Neural progenitor cell (in vitro differentiated cells): ENCODE measurements around the gene RASGRP2. TPM values are rescaled to one million over a fixed set of nuclear protein-coding genes. Genes with fewer than 3 reads are reported as not detected.
A peak's percentile ranks its signal among the peaks of the same experiment; 100 is the strongest.

Experiments
- DNase-seq: peaks from one replicate; pipeline ENCODE4 v3.0.0-alpha.2; 2016; ENCODE audit warnings: low spot score
- H2AFZ ChIP-seq: fragments of 200-600 bp; sonication (generic); replicated peaks from 2 replicates; pipeline ENCODE4 v1.6.1; 2016; ENCODE audit warnings: antibody characterized with exemption
- H3F3A ChIP-seq: fragments of 200-600 bp; sonication (generic); 2 replicates; pipeline ENCODE4 v1.6.1; 2016; ENCODE audit warnings: antibody characterized with exemption, low read depth
- H3K27ac ChIP-seq: fragments of 200-600 bp; sonication (generic); 2 replicates; pipeline ENCODE4 v1.5.1; 2016; ENCODE audit warnings: mild to moderate bottlenecking
- H3K27me3 ChIP-seq: fragments of 200-600 bp; sonication (generic); 2 replicates; pipeline ENCODE4 v1.6.1; 2016; ENCODE audit warnings: mild to moderate bottlenecking, moderate library complexity
- H3K36me3 ChIP-seq: fragments of 200-600 bp; sonication (generic); 2 replicates; pipeline ENCODE4 v1.5.1; 2016
- H3K4me1 ChIP-seq: fragments of 200-600 bp; sonication (generic); 2 replicates; pipeline ENCODE4 v1.6.1; 2016; ENCODE audit warnings: mixed run types
- H3K4me2 ChIP-seq: fragments of 200-600 bp; sonication (generic); 2 replicates; pipeline ENCODE4 v1.6.1; 2016
- H3K4me3 ChIP-seq: fragments of 200-600 bp; sonication (generic); 2 replicates; pipeline ENCODE4 v1.5.1; 2016
- H3K79me2 ChIP-seq: fragments of 200-600 bp; sonication (generic); 2 replicates; pipeline ENCODE4 v1.6.1; 2016; ENCODE audit warnings: low read depth
- H3K9ac ChIP-seq: fragments of 200-600 bp; sonication (generic); 2 replicates; pipeline ENCODE4 v1.6.1; 2016
- H3K9me3 ChIP-seq: fragments of 200-600 bp; sonication (generic); 2 replicates; pipeline ENCODE4 v1.5.1; 2016; ENCODE audit warnings: low read depth
- H4K20me1 ChIP-seq: fragments of 200-600 bp; sonication (generic); 2 replicates; pipeline ENCODE4 v1.6.1; 2016; ENCODE audit warnings: low read depth
- H3K27ac Mint-ChIP-seq: 3 replicates; pipeline ENCODE4 v1.8.0; 2021; ENCODE audit warnings: mixed read lengths
- H3K27me3 Mint-ChIP-seq: 2 replicates; pipeline ENCODE4 v1.8.0; 2022; ENCODE audit warnings: low read depth, mild to moderate bottlenecking, inconsistent platforms, moderate library complexity, mixed read lengths; ENCODE audit not compliant: insufficient read depth
- H3K36me3 Mint-ChIP-seq: 3 replicates; pipeline ENCODE4 v1.8.0; 2021; ENCODE audit warnings: mixed read lengths
- H3K4me1 Mint-ChIP-seq: 3 replicates; pipeline ENCODE4 v1.8.0; 2021; ENCODE audit warnings: mixed read lengths
- H3K4me3 Mint-ChIP-seq: 3 replicates; pipeline ENCODE4 v1.8.0; 2021; ENCODE audit warnings: mild to moderate bottlenecking, moderate library complexity, mixed read lengths
- H3K9me3 Mint-ChIP-seq: 3 replicates; pipeline ENCODE4 v1.8.0; 2020; ENCODE audit warnings: mixed read lengths
- EZH2 ChIP-seq: fragments of 200-600 bp; sonication (generic); IDR thresholded peaks from 2 replicates; pipeline ENCODE4 v1.6.1; 2017; ENCODE audit warnings: antibody characterized with exemption, mild to moderate bottlenecking, moderate library complexity
- EZH2phosphoT487 ChIP-seq: fragments of 200-600 bp; sonication (generic); IDR thresholded peaks from 2 replicates; pipeline ENCODE4 v1.6.1; 2017; ENCODE audit warnings: antibody characterized with exemption
- total RNA-seq: library from RNA; depleted of rRNA; stranded (reverse); fragments of >200 nt; gene quantifications from 2 replicates; pipeline ENCODE4 v1.2.3, GENCODE V29; 2015; ENCODE audit warnings: low replicate concordance
- TF ChIP-seq, protein P1 (sequence below): fragments of 200-600 bp; sonication (generic); IDR thresholded peaks from 2 replicates; pipeline ENCODE4 v1.5.1; 2017; ENCODE audit warnings: antibody characterized with exemption, mild to moderate bottlenecking

Gene RASGRP2
- total RNA-seq, 1 donor from 2014 or later, result 0.06 TPM

DNA sequence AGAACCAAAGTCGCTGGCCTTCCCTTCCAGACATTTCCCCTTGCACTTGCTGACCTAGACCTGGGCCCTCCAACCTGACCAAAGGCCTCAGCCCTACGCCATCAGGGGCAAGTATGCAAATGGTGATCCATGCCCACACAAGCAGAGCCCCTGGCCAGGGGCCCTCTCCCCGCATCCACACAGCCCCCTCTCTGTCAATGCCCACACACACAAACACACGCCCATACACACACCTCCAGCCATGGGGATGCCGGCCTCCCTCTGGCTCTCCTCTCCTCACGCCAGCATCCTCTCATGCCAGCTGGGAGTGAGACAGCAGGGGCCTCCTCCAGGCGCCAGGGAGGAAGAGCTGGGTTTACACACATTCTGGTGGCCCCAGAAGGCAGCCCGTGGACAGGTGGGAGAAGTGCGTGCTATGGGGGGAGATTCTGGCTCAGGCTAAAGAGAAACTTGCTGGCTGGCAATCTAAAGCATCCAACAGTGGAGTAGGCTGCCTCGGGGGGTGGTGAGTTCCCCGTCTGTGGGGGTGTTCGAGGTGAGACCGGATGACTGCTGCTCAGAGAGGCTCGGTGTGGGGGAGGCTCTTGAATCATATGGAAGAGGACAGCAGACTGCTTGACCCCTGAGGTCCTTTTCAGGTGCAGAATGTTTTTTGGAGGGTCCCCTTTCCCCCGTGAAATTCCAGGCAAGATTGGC lies 25.7 kb downstream of the RASGRP2 start:
- Histone ChIP-seq H3K79me2 (no peaks in the 10 kb centered on the region), H3K27me3 (peaks cover 99% of the 10 kb centered on the region), H4K20me1 (peaks cover 23% of the 10 kb centered on the region), H3K4me1 (no peaks in the 10 kb centered on the region), H3K36me3 (no peaks in the 10 kb centered on the region), H3K4me3 (no peak overlapping the region), H3K9me3 (no peaks in the 10 kb centered on the region), H3F3A (peaks cover 16% of the 10 kb centered on the region), H2AFZ (no peak overlapping the region), H3K4me2 (no peak overlapping the region), H3K27ac (no peak overlapping the region), H3K9ac (no peak overlapping the region)
- no peaks in the 10 kb centered on the region for H3K36me3 Mint-ChIP-seq
- no peaks in the 10 kb centered on the region for H3K9me3 Mint-ChIP-seq
- H3K4me3 Mint-ChIP-seq, result no peak overlapping the region
- no peak overlapping the region for H3K27ac Mint-ChIP-seq
- H3K4me1 Mint-ChIP-seq, result peaks cover 40% of the 10 kb centered on the region
- H3K27me3 Mint-ChIP-seq, result peaks cover 43% of the 10 kb centered on the region
- no peak for DNase-seq
- TF ChIP-seq EZH2, result no peak
- no peak for TF ChIP-seq EZH2phosphoT487
- TF ChIP-seq, protein P1, sequence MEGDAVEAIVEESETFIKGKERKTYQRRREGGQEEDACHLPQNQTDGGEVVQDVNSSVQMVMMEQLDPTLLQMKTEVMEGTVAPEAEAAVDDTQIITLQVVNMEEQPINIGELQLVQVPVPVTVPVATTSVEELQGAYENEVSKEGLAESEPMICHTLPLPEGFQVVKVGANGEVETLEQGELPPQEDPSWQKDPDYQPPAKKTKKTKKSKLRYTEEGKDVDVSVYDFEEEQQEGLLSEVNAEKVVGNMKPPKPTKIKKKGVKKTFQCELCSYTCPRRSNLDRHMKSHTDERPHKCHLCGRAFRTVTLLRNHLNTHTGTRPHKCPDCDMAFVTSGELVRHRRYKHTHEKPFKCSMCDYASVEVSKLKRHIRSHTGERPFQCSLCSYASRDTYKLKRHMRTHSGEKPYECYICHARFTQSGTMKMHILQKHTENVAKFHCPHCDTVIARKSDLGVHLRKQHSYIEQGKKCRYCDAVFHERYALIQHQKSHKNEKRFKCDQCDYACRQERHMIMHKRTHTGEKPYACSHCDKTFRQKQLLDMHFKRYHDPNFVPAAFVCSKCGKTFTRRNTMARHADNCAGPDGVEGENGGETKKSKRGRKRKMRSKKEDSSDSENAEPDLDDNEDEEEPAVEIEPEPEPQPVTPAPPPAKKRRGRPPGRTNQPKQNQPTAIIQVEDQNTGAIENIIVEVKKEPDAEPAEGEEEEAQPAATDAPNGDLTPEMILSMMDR, result no peak

DNA sequence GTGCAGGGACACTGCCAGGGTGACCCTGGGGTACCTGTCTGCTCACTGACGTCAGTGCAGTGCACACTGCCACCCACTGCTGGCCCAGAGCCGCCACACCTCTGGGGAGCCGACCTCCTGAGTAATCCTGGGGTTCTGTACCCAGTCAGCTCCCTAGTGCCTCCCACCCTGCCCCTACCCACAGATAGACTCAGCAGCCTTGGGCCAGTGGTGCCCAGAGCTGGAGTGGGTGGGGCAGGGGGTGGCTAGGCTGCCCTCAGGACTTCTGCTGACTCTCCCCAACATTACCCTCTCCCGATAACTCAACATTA lies 26.7 kb downstream of the RASGRP2 start:
- peaks cover 43% of the 10 kb centered on the region for H3K27me3 Mint-ChIP-seq

DNA sequence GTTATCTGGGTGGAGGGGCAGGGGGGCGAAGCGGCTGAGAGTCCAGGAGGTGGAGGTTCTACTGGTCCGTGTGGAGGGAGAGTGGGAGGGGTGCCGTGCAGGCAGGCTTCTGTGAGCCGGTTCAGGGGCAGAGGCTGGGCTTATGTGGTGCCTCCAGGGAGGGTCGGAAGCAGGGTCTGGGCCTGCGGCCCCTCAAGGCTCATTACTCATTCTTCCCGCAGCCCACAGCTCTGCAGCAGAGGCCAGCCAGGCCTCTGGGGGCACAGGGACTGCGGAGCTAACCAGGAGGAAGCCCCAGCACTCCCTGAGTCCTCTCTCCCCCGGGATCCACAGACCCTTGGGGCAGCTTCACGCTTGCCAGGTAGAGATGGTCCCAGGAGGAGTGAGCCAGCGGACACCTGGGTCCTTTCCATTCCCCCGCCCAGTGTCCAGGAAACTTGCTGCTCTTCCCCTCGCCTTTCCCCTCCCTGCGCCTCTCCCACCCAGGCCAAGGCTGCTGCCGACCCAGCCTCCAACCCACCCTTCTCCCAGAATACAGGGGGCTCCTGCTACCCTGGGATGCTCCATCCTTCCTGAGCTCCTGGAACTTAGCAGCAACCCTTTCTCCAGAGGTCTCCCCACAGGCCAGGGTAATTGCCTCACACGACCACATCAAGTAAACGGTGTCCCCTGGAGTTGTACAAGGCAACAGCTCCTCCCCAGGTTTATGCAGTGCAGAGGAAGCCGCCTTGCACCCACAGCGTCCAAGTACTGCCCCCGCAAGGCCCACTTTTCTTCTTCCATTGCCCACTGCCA lies 27.3 kb downstream of the RASGRP2 start:
- DNase-seq, result no peak
- H3K9me3 Mint-ChIP-seq, result no peaks in the 10 kb centered on the region
- peaks cover 99% of the 10 kb centered on the region for H3K27me3 ChIP-seq
- H3K4me1 ChIP-seq, result no peaks in the 10 kb centered on the region
- H3K36me3 Mint-ChIP-seq, result no peaks in the 10 kb centered on the region
- no peak overlapping the region for H3K4me2 ChIP-seq
- no peak overlapping the region for H3K4me3 ChIP-seq
- no peaks in the 10 kb centered on the region for H3K79me2 ChIP-seq
- peak overlapping the region; percentile 3 for H3K4me3 Mint-ChIP-seq
- peaks cover 43% of the 10 kb centered on the region for H3K4me1 Mint-ChIP-seq
- H3K9me3 ChIP-seq, result no peaks in the 10 kb centered on the region
- no peak for TF ChIP-seq EZH2
- no peak for TF ChIP-seq EZH2phosphoT487
- TF ChIP-seq, protein P1, result no peak
- H2AFZ ChIP-seq, result no peak overlapping the region
- no peak overlapping the region for H3K27ac ChIP-seq
- peaks cover 45% of the 10 kb centered on the region for H3K27me3 Mint-ChIP-seq
- H3K9ac ChIP-seq, result no peak overlapping the region
- peaks cover 18% of the 10 kb centered on the region for H3F3A ChIP-seq
- H3K27ac Mint-ChIP-seq, result no peak overlapping the region
- peaks cover 35% of the 10 kb centered on the region for H4K20me1 ChIP-seq
- no peaks in the 10 kb centered on the region for H3K36me3 ChIP-seq

More for the DNA sequence above, 26.7 kb downstream of the RASGRP2 start:
- Mint-ChIP-seq H3K9me3 (no peaks in the 10 kb centered on the region), H3K4me3 (no peak overlapping the region), H3K4me1 (peaks cover 40% of the 10 kb centered on the region), H3K27ac (no peak overlapping the region), H3K36me3 (no peaks in the 10 kb centered on the region)
- peaks cover 29% of the 10 kb centered on the region for H4K20me1 ChIP-seq
- DNase-seq, result no peak
- no peak overlapping the region for H3K4me3 ChIP-seq
- H3F3A ChIP-seq, result peaks cover 16% of the 10 kb centered on the region
- H3K27ac ChIP-seq, result no peak overlapping the region
- H3K36me3 ChIP-seq, result no peaks in the 10 kb centered on the region
- TF ChIP-seq EZH2phosphoT487 (no peak), EZH2 (no peak)
- TF ChIP-seq, protein P1, result no peak
- H3K4me1 ChIP-seq, result no peaks in the 10 kb centered on the region
- H3K9me3 ChIP-seq, result no peaks in the 10 kb centered on the region
- H3K9ac ChIP-seq, result no peak overlapping the region
- no peaks in the 10 kb centered on the region for H3K79me2 ChIP-seq
- H3K27me3 ChIP-seq, result peaks cover 99% of the 10 kb centered on the region
- no peak overlapping the region for H3K4me2 ChIP-seq
- H2AFZ ChIP-seq, result no peak overlapping the region
